ENCODE measurements around the gene RASSF7.

DNA sequence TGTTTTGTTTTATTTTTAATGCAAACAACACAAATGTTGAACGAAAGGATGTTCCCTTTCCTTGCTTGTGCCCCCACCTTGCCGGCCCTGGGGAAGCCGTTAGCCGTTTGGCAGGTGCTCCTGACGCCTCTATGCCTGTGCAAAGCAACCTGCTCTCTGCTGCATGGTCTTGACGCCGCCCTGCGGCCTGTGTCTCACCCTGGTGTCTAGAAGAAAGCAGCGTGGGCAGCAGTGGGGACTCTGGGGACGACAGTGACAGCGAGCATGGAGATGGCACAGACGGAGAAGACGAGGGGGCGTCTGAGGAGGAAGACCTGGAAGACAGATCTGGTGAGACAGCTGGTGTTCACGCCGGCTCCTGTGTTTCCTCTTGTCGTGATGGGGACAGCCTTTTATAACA is 21.0 kb downstream of the RASSF7 start:
- TF ChIP-seq, protein P1, sequence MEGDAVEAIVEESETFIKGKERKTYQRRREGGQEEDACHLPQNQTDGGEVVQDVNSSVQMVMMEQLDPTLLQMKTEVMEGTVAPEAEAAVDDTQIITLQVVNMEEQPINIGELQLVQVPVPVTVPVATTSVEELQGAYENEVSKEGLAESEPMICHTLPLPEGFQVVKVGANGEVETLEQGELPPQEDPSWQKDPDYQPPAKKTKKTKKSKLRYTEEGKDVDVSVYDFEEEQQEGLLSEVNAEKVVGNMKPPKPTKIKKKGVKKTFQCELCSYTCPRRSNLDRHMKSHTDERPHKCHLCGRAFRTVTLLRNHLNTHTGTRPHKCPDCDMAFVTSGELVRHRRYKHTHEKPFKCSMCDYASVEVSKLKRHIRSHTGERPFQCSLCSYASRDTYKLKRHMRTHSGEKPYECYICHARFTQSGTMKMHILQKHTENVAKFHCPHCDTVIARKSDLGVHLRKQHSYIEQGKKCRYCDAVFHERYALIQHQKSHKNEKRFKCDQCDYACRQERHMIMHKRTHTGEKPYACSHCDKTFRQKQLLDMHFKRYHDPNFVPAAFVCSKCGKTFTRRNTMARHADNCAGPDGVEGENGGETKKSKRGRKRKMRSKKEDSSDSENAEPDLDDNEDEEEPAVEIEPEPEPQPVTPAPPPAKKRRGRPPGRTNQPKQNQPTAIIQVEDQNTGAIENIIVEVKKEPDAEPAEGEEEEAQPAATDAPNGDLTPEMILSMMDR (IDR thresholded peaks at IDR 0.05; ENCODE audit: extremely low read depth in 1 of 2, insufficient read depth in 1 of 2, low read depth in 1 of 2, low read length in 2 of 2): no peak
- no peak for TF ChIP-seq POLR2A (IDR thresholded peaks at IDR 0.05; ENCODE audit: low read depth, low read length)
- TF ChIP-seq JUN (IDR thresholded peaks at IDR 0.05; ENCODE audit: borderline replicate concordance, insufficient read depth, insufficient read length, low read depth): no peak
- TF ChIP-seq EZH2 (IDR thresholded peaks at IDR 0.05; ENCODE audit: borderline replicate concordance, low read depth, low read length, severe bottlenecking): no peak
- TF ChIP-seq, protein P2, sequence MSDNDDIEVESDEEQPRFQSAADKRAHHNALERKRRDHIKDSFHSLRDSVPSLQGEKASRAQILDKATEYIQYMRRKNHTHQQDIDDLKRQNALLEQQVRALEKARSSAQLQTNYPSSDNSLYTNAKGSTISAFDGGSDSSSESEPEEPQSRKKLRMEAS (IDR thresholded peaks at IDR 0.05; ENCODE audit: insufficient read depth, insufficient read length): no peak
- no peak for TF ChIP-seq POLR2AphosphoS5 (IDR thresholded peaks at IDR 0.05; ENCODE audit: insufficient read depth, low read depth, low read length)
- TF ChIP-seq FOS (IDR thresholded peaks at IDR 0.05; ENCODE audit: borderline replicate concordance, insufficient read depth, low read length): no peak
- no peak for TF ChIP-seq GATA2 (IDR thresholded peaks at IDR 0.05; ENCODE audit: insufficient read depth, insufficient read length, low read depth, low read length)
- TF ChIP-seq MYC (IDR thresholded peaks at IDR 0.05; ENCODE audit: low read depth, low read length): no peak
